ENCODE results near the gene LYZL4. TPM values are rescaled to one million over a fixed set of nuclear protein-coding genes. Genes with fewer than 3 reads are reported as not detected.

LYZL4 gene
- total RNA-seq, 1 donor from 2014 or later: not detected

DNA sequence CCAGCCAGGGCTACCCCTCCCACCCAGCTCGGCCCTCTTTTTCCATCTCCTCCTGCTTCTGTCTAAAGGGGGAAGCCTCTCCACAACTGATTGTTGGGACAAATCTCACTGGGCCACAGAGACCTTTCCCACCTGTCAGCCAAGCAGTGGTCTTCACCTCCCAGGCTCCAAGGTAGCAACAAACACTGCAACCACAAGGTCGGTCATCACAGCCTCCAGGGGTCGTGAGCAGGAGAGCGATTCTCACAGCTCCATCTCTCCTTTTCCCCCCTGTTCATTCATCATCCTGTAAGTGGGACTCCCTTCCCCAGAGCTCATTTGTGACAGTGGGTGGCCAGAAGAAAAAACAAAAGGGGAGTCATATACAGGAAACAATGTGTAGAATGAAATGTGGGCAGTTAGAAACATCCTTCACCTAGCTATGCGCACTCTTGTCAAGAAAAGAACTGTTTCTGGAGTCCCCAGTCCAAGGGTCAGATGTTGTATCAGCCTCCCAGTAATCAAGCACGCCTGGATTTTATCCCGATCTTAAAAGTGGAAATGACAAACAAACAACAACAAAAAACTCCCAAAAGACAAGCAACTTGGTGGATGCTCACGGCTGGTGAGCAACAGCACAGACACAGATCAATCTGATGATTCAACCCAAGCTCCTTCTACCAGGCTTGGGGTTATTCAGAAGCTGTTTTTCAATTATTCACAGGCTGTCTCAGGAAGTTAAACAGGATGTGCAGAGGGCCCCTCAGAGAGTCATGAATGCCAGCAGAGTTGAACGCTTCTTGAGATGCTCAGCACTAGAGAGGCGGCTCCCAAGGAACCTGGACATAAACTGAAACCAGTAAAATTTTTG, 22.4 kb downstream of the LYZL4 start:
- TF ChIP-seq, protein P1, sequence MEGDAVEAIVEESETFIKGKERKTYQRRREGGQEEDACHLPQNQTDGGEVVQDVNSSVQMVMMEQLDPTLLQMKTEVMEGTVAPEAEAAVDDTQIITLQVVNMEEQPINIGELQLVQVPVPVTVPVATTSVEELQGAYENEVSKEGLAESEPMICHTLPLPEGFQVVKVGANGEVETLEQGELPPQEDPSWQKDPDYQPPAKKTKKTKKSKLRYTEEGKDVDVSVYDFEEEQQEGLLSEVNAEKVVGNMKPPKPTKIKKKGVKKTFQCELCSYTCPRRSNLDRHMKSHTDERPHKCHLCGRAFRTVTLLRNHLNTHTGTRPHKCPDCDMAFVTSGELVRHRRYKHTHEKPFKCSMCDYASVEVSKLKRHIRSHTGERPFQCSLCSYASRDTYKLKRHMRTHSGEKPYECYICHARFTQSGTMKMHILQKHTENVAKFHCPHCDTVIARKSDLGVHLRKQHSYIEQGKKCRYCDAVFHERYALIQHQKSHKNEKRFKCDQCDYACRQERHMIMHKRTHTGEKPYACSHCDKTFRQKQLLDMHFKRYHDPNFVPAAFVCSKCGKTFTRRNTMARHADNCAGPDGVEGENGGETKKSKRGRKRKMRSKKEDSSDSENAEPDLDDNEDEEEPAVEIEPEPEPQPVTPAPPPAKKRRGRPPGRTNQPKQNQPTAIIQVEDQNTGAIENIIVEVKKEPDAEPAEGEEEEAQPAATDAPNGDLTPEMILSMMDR (IDR thresholded peaks at IDR 0.05; ENCODE audit: partially characterized antibody, unreplicated experiment): no peak
- no peak overlapping the region for H3K4me3 Mint-ChIP-seq (ENCODE audit: unreplicated experiment)
- DNase-seq: no peak
- no peaks in the 10 kb centered on the region for H3K36me3 Mint-ChIP-seq (ENCODE audit: unreplicated experiment)
- peaks cover 8% of the 10 kb centered on the region for H3K27me3 Mint-ChIP-seq (ENCODE audit: unreplicated experiment)
- H3K27ac Mint-ChIP-seq (ENCODE audit: unreplicated experiment): no peak overlapping the region
- peaks cover 10% of the 10 kb centered on the region for H3K4me1 Mint-ChIP-seq (ENCODE audit: low read depth, unreplicated experiment)
- peaks cover 2% of the 10 kb centered on the region for H3K9me3 Mint-ChIP-seq (ENCODE audit: unreplicated experiment)

DNA sequence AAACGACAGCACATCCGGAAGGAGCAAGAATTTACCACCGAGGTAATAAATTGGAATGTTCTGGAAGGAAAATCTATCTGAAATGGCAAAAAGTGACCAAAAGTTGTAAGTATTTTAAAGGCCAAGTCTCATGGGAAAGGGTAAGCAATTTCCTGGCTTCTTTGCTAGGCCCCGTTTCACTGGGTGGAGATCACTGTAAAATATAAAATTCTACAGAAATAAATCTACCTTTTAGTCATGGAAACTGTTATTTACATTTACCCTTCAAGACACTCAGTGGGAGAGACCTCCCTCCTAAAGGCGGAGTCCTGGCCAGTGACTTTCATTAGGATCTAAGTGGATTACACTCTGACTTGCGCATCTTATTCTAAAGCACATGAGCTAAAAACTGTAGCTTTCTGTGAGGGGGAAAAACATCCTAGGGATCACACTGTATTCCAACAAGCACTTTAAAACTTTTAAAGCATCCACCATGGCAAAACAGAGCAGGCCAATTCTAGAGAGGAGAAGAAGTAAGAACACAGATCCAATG, 28.8 kb downstream of the LYZL4 start:
- TF ChIP-seq, protein P1 (IDR thresholded peaks at IDR 0.05; ENCODE audit: partially characterized antibody, unreplicated experiment): no peak
- no peak for DNase-seq
- Mint-ChIP-seq H3K27ac (ENCODE audit: unreplicated experiment) (no peak overlapping the region), H3K36me3 (ENCODE audit: unreplicated experiment) (no peaks in the 10 kb centered on the region), H3K27me3 (ENCODE audit: unreplicated experiment) (peaks cover 2% of the 10 kb centered on the region), H3K4me1 (ENCODE audit: low read depth, unreplicated experiment) (no peaks in the 10 kb centered on the region), H3K9me3 (ENCODE audit: unreplicated experiment) (peaks cover 3% of the 10 kb centered on the region), H3K4me3 (ENCODE audit: unreplicated experiment) (no peak overlapping the region)

DNA sequence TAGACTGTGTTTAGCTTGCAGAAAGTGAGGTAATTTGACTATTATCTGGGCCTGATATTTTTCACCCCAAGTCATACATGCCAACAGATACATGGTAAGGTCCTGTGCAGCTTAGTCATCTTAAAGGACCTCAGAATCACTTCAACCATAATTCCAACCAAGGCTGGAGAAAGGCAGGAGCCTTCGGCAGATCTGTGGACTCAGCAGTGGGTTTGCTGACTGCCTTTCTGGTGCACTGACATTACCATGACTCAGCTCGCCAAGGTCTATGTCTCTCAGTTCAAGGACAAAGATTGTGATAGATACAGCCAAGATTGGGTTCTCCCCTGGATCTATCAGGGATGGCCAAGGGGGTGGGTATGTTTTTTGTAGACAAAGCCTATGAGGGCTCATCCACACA, 32.7 kb downstream of the LYZL4 start:
- H3K36me3 Mint-ChIP-seq (ENCODE audit: unreplicated experiment): no peaks in the 10 kb centered on the region
- no peak for DNase-seq
- TF ChIP-seq, protein P1 (IDR thresholded peaks at IDR 0.05; ENCODE audit: partially characterized antibody, unreplicated experiment): no peak

DNA sequence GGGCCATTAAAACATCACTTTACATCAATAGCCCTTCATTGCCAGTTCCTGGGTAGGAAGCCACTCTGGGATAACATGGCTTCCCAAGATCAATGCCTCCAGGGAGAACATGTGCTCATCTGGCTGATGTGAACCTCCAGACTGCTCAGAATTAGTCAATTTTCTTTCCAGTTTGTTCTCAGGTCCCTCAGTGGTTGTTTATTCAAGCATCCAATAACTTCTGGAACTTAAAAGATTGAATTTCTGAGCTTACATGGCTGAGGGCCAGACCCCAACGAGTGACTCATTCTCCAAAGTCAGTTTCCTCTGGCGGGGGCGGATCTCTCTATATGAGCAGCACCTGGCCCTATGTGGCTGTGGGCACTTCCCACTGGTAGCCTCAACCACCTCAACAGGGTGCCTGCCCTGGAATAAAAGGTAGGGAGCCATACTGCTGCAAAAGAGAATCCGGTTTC, 34.0 kb downstream of the LYZL4 start:
- H3K4me1 Mint-ChIP-seq (ENCODE audit: low read depth, unreplicated experiment): peaks cover 10% of the 10 kb centered on the region
- H3K27me3 Mint-ChIP-seq (ENCODE audit: unreplicated experiment): peaks cover 5% of the 10 kb centered on the region
- no peak for DNase-seq
- no peaks in the 10 kb centered on the region for H3K36me3 Mint-ChIP-seq (ENCODE audit: unreplicated experiment)
- H3K27ac Mint-ChIP-seq (ENCODE audit: unreplicated experiment): no peak overlapping the region
- TF ChIP-seq, protein P1 (IDR thresholded peaks at IDR 0.05; ENCODE audit: partially characterized antibody, unreplicated experiment): no peak
- H3K4me3 Mint-ChIP-seq (ENCODE audit: unreplicated experiment): no peak overlapping the region
- H3K9me3 Mint-ChIP-seq (ENCODE audit: unreplicated experiment): peaks cover 9% of the 10 kb centered on the region

More for the DNA sequence above, 32.7 kb downstream of the LYZL4 start:
- H3K27me3 Mint-ChIP-seq (ENCODE audit: unreplicated experiment): peaks cover 4% of the 10 kb centered on the region
- no peak overlapping the region for H3K4me3 Mint-ChIP-seq (ENCODE audit: unreplicated experiment)
- H3K27ac Mint-ChIP-seq (ENCODE audit: unreplicated experiment): no peak overlapping the region
- H3K9me3 Mint-ChIP-seq (ENCODE audit: unreplicated experiment): peaks cover 3% of the 10 kb centered on the region
- peaks cover 7% of the 10 kb centered on the region for H3K4me1 Mint-ChIP-seq (ENCODE audit: low read depth, unreplicated experiment)
